Measurements from ENCODE around the gene TTC23L.

TTC23L gene

DNA sequence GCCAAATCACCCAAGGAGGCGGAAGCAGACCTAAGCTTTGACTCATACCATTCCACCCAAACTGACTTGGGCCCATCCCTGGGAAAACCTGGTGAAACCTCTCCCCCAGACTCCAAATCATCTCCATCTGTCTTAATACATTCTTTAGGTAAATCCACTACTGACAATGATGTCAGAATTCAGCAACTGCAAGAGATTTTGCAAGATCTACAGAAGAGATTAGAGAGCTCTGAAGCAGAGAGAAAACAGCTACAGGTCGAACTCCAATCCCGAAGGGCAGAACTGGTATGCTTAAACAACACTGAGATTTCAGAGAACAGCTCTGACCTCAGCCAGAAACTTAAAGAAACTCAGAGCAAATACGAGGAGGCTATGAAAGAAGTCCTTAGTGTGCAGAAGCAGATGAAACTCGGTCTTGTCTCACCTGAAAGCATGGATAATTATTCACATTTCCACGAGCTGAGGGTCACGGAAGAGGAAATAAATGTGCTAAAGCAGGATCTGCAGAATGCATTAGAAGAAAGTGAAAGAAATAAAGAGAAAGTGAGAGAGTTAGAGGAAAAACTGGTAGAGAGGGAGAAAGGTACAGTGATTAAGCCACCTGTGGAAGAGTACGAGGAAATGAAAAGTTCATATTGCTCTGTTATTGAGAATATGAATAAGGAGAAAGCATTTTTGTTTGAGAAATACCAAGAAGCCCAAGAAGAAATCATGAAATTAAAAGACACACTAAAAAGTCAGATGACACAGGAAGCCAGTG lies 15.8 kb upstream of the TTC23L start:
- H3K27ac ChIP-seq, result no peak overlapping the region
- TF ChIP-seq, protein P1, sequence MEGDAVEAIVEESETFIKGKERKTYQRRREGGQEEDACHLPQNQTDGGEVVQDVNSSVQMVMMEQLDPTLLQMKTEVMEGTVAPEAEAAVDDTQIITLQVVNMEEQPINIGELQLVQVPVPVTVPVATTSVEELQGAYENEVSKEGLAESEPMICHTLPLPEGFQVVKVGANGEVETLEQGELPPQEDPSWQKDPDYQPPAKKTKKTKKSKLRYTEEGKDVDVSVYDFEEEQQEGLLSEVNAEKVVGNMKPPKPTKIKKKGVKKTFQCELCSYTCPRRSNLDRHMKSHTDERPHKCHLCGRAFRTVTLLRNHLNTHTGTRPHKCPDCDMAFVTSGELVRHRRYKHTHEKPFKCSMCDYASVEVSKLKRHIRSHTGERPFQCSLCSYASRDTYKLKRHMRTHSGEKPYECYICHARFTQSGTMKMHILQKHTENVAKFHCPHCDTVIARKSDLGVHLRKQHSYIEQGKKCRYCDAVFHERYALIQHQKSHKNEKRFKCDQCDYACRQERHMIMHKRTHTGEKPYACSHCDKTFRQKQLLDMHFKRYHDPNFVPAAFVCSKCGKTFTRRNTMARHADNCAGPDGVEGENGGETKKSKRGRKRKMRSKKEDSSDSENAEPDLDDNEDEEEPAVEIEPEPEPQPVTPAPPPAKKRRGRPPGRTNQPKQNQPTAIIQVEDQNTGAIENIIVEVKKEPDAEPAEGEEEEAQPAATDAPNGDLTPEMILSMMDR (conservative IDR thresholded peaks at IDR 0.05), result no peak

DNA sequence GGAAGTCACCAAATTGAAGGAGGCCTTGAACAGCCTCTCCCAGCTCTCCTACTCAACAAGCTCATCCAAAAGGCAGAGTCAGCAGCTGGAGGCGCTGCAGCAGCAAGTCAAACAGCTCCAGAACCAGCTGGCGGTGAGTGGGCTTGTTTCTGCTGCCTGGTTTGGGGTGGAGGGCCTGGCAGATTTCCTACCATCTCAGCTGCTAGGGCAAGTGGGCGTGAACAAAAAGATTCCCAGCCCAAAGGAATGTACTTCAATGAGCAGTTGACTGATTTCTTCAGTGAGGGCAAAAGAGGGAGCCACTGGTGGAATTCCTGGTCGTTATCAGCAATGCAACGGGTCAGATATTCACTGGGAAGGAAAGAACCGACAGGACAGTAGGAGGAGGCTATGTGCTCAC lies 12.6 kb upstream of the TTC23L start:
- H3K27ac ChIP-seq, result no peak overlapping the region
- TF ChIP-seq, protein P1 (conservative IDR thresholded peaks at IDR 0.05), result no peak

DNA sequence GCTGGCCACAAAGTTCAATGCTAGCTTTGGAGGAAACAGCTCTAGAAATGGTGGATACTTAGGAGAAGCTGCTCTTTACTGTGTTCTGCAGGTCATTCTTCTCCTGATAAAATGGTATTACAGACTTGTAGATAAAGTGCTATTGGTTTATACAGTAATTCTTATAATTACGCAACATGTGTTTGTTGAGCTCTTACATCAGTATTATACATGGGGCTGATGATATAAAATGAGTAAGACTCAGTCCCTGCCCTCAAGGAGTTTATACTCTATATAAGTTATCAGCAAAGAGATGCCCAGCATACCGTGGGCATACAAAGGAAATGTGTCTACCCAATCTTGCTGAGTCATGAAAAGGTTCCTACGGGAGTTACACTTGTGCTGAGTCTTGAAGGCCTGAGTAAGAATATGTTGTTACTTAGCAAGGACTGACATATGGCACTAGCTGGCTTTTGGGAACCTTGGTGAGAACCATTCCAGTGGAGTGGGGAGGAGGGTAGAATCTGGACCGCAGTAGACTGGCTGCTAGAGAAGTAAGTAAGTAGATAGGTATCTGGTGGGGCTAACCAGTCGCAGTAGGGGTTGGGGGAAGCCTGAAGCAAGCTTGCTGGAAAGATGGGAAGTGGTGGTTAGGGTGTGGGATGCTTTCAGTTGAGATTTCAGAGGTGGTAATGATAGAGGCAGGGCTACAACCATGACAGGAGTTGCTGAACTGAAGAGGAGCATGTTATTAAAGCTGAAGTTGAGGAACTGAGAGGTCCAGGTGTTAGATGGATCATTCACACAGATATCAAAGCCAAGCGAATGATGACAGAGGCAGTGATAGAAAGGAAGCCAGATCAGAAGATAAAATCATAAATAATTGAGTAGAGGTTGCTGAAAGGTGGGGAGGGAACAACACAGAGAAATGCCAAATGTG lies 11.1 kb upstream of the TTC23L start:
- TF ChIP-seq, protein P1 (conservative IDR thresholded peaks at IDR 0.05), result no peak
- no peak overlapping the region for H3K27ac ChIP-seq

DNA sequence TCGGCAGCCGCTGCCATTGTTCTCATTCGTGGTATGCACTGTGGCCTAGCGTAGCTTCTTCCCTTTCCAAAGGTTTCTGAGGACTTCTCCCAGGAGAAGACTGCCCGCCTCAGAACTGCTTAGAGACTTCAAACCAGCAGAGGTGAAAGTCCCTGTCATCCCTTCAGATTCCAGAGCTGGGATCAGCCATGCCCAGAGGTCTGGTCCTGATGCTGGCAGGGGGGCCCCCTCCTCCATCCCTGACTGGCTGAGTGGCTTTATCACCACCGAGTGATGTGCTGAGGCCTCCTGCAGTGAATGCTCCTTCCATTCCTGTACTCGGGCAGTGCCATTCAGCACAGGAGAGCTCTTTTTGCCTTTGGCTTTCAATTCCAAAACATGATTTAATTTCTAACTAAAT lies 8.1 kb upstream of the TTC23L start:
- peak overlapping the region; percentile 87 for H3K27ac ChIP-seq

DNA sequence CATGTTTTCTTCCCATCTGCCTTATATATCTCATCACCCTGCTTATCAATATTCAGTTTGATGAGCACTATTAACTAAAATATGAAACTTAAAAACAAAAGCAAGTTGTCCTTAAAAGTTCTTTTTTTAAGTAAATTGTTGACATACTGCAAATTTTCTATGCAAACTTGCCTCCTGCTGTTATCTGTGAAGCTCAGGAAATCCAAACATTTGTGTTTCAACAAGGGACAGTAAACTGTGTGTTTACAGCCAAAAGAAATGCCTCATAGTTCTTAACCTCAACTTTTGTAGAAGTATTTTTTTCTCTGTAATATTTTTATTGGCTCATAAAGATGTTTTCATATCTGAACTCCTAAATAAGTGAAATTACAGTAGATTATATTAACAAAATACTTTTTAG lies 7.7 kb upstream of the TTC23L start:
- TF ChIP-seq, protein P1 (conservative IDR thresholded peaks at IDR 0.05), result no peak
- peak overlapping the region; percentile 87 for H3K27ac ChIP-seq

DNA sequence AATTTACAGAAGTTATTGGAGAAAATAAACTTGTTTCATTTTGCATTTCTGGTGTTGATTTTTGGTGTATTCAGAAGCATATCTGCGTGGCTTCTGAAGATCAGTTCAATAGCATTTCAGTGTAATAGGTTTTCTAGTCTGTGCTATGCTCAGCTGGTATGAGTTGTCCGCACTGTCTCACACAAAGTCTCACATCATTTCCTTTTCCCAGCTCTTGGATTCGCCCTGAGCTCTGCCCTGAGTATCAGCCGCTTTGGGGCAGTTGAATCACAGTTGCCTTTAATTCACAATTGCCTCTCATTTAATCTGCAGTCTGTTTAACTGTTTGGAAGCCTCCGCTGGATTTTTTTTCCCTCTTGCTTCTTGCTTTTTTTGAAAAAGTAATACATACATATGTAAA lies 6.4 kb upstream of the TTC23L start:
- TF ChIP-seq, protein P1 (conservative IDR thresholded peaks at IDR 0.05), result no peak
- peak overlapping the region; percentile 87 for H3K27ac ChIP-seq

DNA sequence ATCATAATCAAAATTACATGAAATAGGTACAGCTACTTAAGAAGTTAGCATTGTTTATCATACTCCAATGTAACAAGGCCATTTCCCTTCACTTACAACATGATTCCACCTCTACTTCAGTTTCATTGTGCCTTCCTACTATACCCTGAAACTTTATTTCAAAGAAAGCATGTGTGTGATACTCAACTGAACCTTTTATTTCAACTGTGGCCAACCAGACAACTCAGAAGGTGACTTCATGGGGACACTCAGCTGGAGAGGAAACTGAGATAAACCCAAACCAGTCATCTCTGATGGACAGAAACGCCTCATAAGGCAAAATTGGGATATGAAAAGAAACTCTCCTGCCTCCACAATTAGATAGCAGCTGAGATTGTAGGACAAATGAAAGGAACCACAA lies 5.9 kb upstream of the TTC23L start:
- TF ChIP-seq, protein P1 (conservative IDR thresholded peaks at IDR 0.05), result no peak
- H3K27ac ChIP-seq, result peak overlapping the region; percentile 87

Data from VCaP (cell line).